RCC 7860 (cell line): ENCODE results near the gene SIX5.

Experiments
- DNase-seq: peaks from one replicate; pipeline ENCODE4 v3.0.0-alpha.2; 2015; ENCODE audit warnings: low spot score
- FAIRE-seq: peaks from 2 replicates; lab custom pipeline; 2012; peaks lifted over from hg19 to GRCh38; lab: Jason Lieb, UNC

The SIX5 gene

DNA sequence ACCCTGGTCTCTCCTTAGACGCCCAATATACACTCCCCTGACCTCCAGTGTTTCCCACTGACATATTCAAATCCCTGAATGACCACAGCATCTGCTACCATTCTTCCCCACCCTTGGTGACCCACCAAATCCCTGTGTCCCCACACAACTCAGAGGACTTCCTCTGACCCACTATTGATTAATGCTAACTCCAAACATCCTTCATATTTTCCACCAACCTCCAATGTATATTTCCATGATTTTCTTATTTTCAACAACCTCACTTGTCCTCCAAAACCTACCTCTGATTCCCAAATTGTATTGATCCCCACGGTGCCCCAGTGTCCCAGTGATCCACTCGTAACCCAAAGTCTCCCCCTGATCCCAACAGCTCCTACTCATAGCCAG lies 24.1 kb upstream of the SIX5 start:
- no peak for FAIRE-seq
- DNase-seq: no peak

DNA sequence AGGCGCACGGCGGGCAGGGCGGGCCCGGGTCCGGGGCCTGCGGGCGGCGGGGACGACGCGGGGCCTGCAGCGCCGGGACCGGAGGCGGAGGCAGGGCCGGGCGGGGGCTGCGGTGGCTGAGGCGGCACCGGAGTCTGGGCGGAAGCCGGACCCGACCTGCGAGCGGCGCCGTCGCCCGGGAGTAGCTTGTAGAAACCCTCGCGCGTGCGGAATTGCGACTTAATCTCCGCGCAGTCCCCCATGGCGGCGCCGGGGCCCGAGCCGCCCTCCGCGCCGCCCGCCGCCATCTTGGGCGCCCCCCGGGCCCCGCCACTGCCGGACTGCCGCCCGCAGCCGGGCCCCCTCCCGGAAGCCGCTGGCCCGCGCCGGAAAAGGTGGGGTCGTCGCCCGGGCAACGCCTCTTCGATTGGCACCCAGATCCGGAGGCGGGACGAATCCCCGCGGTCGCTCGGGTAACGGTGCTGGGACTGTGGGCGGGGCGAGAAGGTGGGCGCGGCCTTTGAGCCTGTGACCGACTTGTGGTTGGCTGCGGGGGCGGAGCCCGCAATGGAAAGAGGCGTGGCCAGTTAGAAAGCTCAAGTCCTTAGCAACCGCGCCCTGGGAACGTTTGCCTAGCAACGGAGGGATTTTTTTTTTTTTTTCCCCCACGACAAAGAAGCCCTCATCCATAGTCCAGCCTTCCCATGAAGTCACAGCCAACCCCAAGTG lies 23.6 kb upstream of the SIX5 start, which contains the start of gene DMWD:
Gene DMWD (minus strand): TSS at position 376 of the 708 bp plus-strand sequence. CDS start 89 bp downstream, at position 287.
- peak; percentile 88 for FAIRE-seq
- DNase-seq: peak; percentile 92

- DNase-seq (no peak), FAIRE-seq (no peak)
Measured at GRCh38 chr19:45791744-45792469, 22.9 kb upstream of the SIX5 start.

GRCh38 chr19:45790942-45791341 lies 21.9 kb upstream of the SIX5 start:
- DNase-seq (no peak), FAIRE-seq (no peak)

GRCh38 chr19:45789035-45789786 lies 20.2 kb upstream of the SIX5 start:
- DNase-seq (no peak), FAIRE-seq (no peak)

DNA sequence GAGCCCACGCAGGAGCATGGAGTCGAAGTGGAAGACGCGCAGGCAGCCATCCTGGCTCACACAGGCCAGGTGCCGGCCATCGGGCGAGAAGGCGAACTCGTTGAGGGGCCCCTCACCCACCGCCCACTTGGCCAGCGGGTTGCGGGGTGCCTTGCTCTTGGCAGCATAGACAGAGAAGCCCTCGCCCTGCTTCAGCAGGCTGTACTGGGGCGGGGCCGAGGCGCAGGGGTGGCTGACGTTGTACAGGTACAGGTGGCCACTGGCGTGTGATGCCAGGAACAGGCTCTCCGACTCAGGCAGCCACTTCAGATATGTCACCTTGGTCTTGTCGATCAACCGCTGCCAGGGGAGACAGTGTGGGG lies 17.5 kb upstream of the SIX5 start:
- DNase-seq: no peak
- FAIRE-seq: no peak

GRCh38 chr19:45785781-45786532 lies 16.9 kb upstream of the SIX5 start:
- DNase-seq (no peak), FAIRE-seq (no peak)

DNA sequence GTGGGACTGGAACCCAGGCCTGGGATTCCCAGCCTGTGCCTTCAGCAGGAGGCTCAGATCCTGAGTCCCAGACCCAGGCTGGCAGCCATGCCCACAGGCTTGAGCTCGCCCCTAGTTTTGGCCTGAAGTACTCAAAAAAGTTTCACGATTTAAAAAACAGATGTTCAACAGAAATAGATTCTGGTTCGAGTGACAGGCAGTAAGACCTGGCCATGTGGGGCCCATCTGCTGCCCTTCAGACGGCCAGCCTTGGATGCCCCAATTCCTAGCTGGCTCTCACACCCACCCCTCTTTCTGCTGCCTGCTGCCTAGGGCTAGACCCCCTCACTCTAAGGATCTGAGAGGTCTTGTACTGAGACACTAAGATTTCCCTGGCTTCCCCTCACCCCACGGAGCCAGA lies 16.0 kb upstream of the SIX5 start:
- no peak for DNase-seq
- FAIRE-seq: no peak

- no peak for FAIRE-seq
Measured at GRCh38 chr19:45784096-45784495, 15.0 kb upstream of the SIX5 start.

GRCh38 chr19:45782820-45783785 lies 14.1 kb upstream of the SIX5 start:
- no peak for FAIRE-seq
- DNase-seq: no peak

More at GRCh38 chr19:45784096-45784495, 15.0 kb upstream of the SIX5 start:
- DNase-seq: no peak

DNA sequence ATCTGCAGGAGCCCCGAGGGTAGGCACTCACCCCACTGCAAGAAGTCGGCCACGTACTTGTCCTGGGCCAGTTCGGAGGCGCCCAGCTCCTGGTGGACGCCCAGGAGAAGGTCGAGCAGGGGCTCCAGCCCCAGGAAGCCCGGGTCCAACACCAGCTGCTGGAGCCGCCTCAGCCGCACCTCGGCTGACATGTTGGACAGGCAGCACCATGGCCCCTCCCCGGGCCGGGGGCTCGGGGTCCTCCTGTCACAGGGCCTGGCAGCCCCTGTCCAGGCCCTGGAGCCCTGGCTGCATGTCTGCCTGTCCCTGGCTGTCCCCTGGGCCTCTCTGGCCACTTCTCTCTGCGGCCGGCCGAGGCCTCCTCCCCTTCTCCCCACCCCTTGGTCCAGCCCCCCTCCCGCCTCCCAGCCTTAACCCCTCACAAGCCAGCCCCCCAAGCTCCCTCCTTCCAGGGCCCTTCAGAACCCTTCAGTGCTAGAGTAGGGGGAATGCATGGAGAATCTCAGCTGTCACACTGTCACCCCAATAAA lies 13.2 kb upstream of the SIX5 start, which contains the start of gene DMPK:
Gene DMPK (minus strand): TSS at position 329 of the 530 bp plus-strand sequence. CDS start 138 bp downstream, at position 191.
- no peak for FAIRE-seq
- no peak for DNase-seq

DNA sequence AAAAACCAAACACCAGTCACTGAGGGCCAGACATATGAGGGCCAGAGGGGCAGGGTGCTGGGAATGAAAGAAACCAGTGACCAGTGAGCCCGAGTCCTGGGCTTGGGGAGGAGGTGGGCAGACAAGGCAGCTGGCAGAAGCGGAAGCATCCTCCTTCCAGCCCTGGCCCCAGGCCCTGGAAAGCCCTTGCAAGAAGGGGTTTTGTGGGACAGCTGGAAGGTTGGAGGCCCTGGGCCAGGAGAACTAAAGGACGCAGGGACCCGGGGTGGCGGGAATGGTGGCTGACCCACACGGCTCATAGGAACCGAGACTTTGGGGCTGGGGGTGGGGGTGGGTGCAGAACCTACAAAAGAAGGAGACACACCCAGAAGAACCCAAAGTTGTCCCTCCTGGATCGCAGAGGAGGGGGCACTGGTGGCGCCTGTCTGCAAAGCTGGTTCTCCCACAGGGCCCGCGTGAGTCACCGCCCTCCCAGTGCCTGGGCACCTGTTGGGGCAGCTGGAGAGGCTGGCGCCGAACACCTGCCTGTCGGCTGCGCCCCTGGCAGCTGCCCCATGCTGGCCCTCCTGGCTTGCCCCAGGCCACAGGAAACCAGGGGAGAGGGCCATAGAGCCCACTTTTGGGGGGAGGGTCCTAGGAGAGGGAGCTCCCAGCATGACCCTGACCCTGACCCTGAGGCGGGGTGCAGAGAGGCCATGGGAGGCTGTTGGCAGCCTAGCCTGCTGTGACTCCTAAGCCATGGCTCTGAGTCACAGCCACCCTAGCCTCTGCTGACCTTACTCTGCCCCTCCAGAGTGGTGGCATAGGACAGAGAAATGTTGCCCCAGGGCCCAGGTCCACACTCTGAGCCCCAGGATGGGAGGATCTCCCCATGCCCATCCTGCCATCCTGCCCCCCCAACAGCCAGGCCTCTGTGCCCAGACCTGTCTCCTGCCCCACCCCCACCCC lies 12.4 kb upstream of the SIX5 start:
- peak; percentile 16 for DNase-seq
- no peak for FAIRE-seq

- DNase-seq (no peak), FAIRE-seq (no peak)
Measured at GRCh38 chr19:45780448-45781213, 11.6 kb upstream of the SIX5 start.

DNA sequence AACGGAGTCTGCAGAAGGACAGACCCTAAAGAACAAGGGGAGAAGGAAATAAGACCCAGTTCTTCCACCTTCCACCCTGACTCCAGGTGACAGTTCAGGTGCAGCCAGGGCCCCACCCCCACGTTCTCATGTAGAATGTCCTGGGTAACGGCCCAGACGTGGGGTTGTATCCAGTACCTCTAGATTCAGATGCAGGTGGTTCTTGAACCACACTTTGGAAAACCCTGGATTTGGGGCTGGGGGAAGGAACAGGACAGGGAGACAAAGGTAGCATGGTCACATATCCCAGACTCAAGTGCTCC lies 11.0 kb upstream of the SIX5 start:
- no peak for DNase-seq
- FAIRE-seq: no peak

DNA sequence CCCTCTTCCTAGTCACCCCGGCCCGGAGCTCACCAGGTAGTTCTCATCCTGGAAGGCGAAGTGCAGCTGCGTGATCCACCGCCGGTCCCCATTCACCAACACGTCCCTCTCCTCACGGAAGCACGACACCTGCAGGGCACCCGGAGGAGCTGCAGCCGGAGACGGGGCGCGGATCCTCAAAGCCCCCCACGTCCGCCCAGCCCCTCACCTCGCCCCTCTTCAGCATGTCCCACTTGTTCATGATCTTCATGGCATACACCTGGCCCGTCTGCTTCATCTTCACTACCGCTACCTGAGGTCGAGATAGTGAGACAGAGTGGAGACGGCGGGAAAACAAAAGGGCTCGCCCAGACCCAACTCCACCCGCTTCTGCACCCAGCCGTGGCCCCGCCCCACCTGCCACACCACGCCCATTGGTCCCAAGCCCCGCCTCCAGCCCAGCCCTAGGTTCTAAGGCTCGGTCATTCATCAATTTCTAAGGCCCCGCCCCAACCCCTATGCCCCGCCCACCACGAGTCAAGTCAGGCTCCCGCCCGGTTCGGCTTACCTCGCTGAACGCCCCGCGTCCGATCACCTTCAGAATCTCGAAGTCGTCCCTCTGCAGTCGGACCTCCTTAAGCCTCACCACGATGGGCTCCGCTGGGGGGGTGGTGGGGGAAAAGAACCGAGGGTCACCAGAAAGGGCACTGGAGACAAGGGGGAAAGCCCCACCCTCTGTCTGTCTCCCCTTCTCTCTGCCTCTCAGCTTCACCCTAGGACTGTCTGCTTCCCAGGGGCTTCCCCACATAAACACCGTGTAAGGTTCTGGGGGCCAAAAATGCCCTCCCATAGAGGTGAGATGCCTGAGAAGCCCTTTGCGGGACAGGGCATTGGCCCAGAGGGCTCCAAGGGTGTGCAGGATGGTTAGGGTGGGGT lies 10.4 kb upstream of the SIX5 start:
- no peak for DNase-seq
- no peak for FAIRE-seq

GRCh38 chr19:45778010-45778661 lies 9.1 kb upstream of the SIX5 start:
- DNase-seq (no peak), FAIRE-seq (no peak)
